Muscle of back (tissue), 11 donors: ENCODE data around the gene TXNDC2. TPM values are rescaled to one million over a fixed set of nuclear protein-coding genes. Genes with fewer than 3 reads are reported as not detected.

Experiments used
- DNase-seq, 3 donors: peaks; one replicate each; pipeline versions ENCODE4 v3.0.0 to v3.0.0-alpha.2; 2013
- polyA plus RNA-seq, 10 donors: library from polyadenylated mRNA; unstranded; fragments of 120-200 nt; gene quantifications; one replicate each; pipeline ENCODE4 v1.2.1, GENCODE V29; 2013; ENCODE audit not compliant: insufficient read length in 10 of 10

Gene TXNDC2
- polyA plus RNA-seq, 10 donors, result 0.04 to 0.12 (median 0.09) TPM; not detected in 4

DNA sequence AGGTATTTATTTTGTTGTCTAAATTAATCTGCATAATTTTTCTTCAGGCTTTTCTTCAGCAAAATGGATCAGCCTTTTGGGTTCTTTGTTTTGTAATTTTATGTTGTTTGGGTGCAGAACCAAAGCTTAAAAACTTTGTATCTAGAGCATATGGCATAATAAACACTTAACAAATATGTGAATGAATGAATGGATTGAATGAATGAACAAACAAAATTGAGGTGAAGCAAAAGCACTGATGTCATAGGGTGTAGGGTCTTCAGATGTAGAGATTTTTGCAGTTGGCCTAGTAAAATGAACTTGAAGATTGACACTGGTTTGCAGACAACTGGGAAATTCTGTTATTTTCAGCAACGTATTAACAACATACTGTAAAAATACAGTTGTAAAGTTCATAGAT lies 45.4 kb downstream of the TXNDC2 start:
- no peak for DNase-seq

GRCh38 chr18:9931678-9932077 lies 45.9 kb downstream of the TXNDC2 start:
- DNase-seq, result no peak

- DNase-seq, result no peak
These were observed 48.1 kb downstream of the TXNDC2 start for GRCh38 chr18:9933865-9934264.

DNA sequence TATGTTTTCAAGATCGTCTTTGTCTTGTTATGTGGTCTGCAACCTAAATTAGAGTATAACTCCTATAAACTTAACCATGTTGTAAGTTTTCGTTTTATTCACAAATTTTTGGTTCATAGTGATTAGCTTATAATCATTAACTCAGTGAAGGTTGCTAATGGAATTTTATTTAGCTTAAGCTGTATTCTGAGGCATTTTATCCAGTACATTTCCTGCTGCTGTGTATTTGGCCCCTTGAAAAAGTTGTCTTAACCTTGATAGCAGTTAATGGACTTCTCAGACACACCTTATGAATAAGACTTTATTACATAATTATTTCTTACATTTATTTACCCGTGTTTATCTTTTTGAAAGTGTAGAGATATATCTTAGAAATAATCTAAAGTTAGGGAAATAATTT lies 48.5 kb downstream of the TXNDC2 start:
- no peak for DNase-seq

Other genes with a start within 250 kb of the TXNDC2 start
- 10 to 100 TPM; 27.0 to 37.1 (median 33.2) TPM for gene RAB31, start 177.7 kb upstream of the TXNDC2 start, polyA plus RNA-seq
- gene VAPA, start 28.0 kb downstream of the TXNDC2 start, polyA plus RNA-seq, result 100 to 1,000 TPM; 204 to 353 (median 267) TPM